Esophagus muscularis mucosa (tissue), 3 donors: Measurements from ENCODE around the gene FUT8.

Experiments
- POLR2A ChIP-seq: fragments of 450-650 bp; IDR thresholded peaks from one replicate; pipeline ENCODE4 v1.6.1; 2017; ENCODE audit warnings: antibody characterized with exemption, moderate library complexity, mild to moderate bottlenecking, low read depth
- TF ChIP-seq, protein P1 (sequence below), 3 experiments: fragments of 200-600 bp in 2 of 3; fragments of 450-650 bp in 1 of 3; sonication (generic) in 2 of 3; IDR thresholded peaks; one replicate each; pipeline ENCODE4 v1.5.1; 2017 to 2019; ENCODE audit warnings: antibody characterized with exemption in 3 of 3, mild to moderate bottlenecking in 2 of 3, moderate library complexity in 1 of 3

DNA sequence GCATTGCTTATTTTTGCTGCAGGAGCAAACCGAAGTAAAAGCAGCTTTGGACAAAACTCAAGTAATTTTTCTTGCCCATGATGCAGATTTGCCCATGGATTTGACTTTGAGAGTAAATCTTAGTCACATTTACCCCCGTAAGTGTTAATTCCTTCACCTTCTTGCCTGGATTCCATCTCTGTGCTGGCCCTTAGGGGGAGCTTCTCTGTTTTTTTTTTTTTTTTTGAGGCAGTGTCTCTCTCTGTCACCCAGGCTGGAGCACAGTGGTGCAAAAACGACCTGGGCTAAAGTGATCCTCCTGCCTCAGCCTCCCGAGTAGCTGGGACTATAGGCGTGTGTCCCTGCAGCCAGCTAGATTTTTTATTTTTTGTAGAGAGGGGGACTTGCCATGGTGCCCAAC is 210.2 kb downstream of the FUT8 start:
- no peak for TF ChIP-seq POLR2A
- TF ChIP-seq, protein P1, sequence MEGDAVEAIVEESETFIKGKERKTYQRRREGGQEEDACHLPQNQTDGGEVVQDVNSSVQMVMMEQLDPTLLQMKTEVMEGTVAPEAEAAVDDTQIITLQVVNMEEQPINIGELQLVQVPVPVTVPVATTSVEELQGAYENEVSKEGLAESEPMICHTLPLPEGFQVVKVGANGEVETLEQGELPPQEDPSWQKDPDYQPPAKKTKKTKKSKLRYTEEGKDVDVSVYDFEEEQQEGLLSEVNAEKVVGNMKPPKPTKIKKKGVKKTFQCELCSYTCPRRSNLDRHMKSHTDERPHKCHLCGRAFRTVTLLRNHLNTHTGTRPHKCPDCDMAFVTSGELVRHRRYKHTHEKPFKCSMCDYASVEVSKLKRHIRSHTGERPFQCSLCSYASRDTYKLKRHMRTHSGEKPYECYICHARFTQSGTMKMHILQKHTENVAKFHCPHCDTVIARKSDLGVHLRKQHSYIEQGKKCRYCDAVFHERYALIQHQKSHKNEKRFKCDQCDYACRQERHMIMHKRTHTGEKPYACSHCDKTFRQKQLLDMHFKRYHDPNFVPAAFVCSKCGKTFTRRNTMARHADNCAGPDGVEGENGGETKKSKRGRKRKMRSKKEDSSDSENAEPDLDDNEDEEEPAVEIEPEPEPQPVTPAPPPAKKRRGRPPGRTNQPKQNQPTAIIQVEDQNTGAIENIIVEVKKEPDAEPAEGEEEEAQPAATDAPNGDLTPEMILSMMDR (IDR thresholded peaks at IDR 0.05) = no peak
